NCI-H1694 treated with DMSO at 0.1 percent for 48 hours (cell line): ENCODE data around the gene NELFCD.
"Not testable (repeated sequence)": the region's sequence is repeated elsewhere in the genome, so short reads cannot be mapped to it uniquely, and the experiment has no call there.

Experiments
- DNase-seq: peaks from one replicate; lab custom pipeline; 2025; lab: John Stamatoyannopoulos, UW

Gene NELFCD

DNA sequence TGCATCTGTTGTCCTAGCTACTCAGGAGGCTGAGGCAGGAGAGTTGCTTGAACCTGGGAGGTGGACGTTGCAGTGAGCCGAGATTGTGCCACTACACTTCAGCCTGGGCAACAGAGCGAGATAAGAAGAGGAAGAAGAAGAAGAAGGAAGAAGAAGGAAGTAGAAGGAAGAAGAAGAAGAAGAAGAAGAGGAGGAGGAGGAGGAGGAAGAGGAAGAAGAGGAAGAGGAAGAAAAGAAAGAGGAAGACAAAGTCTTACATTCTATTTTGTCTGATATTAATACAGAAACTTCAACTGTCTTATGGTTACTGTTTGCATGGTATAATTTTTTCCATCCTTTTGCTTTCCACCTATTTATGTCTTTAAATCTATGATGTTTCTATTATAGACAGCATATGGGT lies 7.2 kb upstream of the NELFCD start:
- no peak for DNase-seq

DNA sequence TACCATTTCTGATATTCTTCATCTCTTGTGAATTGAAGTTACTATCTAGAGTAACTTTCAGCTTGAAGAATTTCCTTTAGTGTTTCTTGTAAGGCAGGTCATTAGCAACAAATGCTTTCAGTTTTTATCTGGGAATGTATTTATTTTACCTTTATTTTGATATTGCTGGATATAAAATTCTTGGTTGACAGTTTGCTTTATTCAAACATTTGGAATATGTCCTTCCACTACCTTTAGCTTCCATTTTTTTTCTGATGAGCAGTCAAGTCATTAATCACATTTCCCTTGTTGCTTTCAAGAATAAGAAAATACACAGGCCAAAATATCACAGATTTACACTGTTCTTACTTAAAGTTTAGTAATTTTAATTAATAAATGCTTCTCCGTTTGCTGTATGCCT lies 5.7 kb upstream of the NELFCD start:
- no peak for DNase-seq

DNA sequence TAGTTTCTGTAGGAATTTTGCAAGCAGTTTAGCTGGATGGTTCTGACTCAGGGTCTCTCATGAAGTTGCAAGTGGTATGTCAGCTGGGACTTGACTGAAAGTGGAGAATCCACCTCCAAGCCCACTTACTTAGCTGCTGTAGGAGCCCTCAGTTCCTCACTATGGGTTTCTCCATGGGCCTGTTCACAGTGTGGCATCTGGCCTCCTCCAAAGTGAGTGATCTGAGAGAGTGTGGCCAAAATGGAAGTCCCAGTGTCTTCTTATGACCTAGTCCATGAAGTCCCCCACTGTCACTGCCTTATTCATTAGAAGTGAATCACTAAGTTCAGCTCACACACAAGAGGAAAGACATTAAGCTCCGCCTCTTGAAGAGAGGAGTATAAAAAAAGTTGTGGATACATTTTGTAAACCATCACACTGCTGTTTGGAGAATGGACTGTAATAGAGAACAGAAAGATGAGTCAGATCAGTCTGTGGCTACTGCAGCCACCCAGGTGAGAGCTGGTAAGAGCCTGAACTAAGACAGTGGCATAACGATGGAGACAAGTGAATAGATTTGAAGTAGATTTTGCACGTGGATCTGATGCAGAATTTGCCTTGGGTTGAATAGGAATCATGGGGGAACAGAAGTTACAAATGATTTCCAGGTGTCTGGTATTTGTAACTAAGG lies 4.9 kb upstream of the NELFCD start:
- no peak for DNase-seq

GRCh38 chr20:58978351-58979190 lies 2.5 kb upstream of the NELFCD start:
- no peak for DNase-seq

DNA sequence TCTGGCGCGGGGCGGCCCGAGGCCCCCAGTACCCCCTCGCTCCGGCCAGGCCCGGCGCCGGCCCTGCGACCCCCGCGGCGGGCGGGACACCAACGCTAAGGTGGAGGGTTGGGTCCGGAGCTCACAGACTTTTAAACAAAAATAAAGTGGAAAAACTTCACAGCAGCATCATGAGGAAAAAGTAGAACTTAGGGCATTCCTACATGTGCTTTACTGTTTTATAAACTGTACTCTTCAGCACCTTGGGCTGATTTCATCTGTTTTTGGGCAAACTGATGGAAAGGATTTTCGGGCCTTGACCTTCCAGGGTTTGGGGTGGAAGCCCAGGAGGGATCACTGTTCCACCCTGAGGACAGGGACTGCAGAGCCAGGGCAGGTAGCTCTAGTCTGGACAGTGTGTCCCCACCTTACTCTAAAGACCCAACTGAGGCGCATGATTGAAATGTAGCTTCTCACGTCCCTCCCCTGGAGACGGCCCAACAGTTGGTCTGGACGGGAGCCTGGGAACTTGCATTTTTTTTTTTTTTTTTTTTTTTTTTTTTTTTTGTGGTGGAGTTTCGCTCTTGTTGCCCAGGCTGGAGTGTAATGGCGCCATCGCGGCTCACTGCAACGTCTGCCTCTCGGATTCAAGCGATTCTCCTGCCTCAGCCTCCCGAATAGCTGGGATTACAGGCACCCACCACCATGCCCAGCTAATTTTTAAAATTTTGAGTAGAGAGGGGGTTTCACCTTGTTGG lies 740 bp downstream of the NELFCD start:
- no peak for DNase-seq

GRCh38 chr20:58982406-58983114 lies 1.5 kb downstream of the NELFCD start:
- DNase-seq: no peak

DNA sequence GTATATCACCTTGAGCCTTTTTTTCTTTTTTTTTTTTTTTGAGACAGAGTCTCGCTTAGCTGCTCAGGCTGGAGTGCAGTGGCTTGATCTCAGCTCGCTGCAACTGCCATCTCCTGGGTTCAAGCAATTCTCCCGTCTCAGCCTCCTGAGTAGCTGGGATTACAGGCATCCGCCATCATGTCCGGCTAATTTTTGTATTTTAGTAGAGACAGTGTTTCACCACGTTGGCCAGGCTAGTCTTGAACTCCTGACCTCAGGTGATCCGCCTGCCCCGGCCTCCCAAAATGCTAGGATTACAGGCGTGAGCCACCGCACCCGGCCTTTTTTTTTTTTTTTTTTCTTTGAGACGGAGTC lies 2.0 kb downstream of the NELFCD start:
- not testable (repeated sequence) for DNase-seq

DNA sequence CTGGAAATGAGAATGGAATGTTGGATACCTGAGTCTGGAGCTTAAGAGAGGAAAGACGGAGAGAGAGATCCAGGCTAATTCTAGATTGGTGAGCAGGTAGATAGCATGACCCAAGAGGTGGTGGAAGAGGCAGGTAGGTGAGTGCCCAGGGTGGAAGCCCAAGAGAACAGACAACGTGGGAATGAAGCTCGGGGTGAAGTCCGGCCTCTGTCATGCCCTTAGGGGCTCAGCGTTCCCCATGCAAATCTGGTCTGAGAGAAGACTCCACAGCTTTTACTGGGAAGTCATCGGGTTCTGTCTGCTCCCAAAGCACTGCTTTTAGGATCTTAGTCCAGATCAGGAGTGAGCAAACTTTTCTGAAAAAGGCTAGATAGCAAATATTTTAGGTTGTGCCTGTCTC lies 3.6 kb downstream of the NELFCD start:
- DNase-seq: no peak

DNA sequence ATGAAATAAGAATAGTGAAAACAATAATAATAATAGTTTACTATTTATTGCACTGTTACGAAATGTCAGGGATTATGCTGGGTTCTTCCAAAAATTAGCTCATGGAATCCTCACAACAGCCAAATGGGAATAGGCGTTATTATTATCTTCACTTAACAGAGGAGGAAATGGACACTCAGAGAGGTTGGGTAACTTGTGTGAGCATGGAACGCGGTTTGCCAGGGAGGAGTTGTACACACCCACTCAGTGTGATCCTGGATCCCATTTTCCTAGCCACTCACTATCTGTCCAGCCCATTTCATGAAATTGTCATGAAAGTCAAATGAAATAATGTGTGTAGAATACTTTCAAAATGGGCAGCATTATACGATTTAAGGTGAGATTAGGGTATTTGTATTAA lies 4.6 kb downstream of the NELFCD start:
- DNase-seq: no peak

- no peak for DNase-seq
These were observed 5.4 kb downstream of the NELFCD start for GRCh38 chr20:58986286-58986967.

GRCh38 chr20:58986968-58987517 lies 6.0 kb downstream of the NELFCD start:
- no peak for DNase-seq

DNA sequence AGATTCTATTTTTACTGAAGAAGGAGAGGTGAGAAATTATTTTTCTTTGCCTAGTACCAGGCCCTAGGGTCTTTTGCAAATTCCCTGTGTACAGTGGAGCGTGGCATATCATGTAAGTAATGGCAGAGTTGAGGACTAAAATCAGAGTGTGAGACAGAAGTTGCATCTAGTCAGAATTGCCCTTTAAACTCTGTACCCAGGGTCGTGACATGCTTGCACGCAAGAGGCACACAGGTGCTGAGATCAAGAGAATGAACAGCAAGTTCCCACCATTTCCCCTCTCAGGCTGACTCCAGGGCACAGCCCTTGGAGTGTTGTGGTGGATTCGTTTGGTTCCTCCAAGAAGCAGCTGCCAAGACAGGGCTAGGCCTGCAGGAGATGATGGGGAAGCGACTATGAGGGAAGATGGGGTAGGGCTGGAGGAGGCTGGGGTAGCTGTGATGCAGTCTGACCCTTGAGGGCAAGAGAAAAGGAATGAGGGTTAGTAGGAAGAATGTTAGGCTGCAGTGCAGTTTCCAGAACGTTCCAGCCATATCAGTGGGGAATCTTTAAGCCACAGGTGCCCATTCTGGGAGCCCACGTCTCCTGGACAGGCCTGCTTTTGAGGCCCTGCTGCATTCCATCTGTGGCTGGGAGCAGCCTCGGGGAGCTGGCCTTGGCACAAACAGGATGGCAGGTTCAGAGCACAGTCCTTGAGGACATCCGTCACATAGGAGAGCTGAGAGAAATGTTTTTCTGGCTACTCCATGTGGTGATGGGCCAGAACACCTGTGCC lies 6.9 kb downstream of the NELFCD start:
- no peak for DNase-seq

DNA sequence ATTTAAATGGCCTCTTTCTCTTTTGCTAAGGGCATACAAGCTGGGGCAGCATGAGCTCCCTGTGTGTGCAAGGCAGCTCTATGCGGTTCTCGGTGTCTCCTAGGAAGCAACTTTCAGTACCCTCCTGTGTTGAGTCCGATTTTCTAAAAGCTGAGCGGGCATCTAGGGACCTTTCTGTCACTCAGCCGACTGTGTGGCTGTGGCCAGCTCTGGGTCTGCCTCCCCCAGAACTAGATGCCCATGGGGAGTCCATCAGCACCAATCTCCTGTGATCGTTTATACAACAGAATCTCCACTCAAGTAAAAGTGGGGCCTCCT lies 7.5 kb downstream of the NELFCD start:
- no peak for DNase-seq

DNA sequence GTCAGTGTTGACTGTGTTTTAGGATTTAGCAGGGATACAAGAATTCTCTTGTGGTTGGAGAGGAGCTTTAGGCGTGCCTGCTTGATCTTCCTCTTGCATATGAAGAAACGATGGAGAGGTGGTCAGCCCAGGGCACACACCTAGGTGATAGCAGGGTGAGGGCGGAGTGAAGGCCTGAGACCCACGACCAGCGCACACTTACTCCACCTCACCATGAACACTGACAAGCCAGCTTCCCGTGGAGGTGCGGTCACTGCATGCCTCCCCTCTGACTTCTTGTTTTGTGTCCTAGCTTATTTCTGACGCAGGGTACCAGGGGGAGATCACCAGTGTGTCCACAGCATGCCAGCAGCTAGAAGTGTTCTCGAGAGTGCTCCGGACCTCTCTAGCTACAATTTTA lies 8.1 kb downstream of the NELFCD start:
- DNase-seq: no peak

GRCh38 chr20:58990651-58991445 lies 9.8 kb downstream of the NELFCD start:
- DNase-seq: no peak

GRCh38 chr20:58991715-58992114 lies 10.7 kb downstream of the NELFCD start:
- DNase-seq: no peak

DNA sequence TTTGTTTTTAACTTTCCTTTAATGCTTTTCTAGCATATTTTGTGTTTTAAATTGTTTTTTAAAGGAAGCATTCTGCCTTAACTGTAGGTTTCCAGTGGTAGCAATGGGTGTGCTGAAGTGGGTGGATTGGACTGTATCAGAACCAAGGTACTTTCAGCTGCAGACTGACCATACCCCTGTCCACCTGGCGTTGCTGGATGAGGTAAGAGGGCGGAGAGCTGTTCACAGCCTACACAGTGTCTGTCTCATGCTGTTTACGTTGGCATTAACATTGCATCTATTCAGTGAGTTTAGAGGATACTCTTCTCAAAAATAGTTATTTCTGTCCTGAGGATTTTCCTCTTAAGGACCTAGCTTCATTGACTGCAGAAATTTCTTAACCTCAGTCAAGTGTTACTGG lies 11.9 kb downstream of the NELFCD start:
- DNase-seq: no peak

- DNase-seq: no peak
These were observed 12.5 kb downstream of the NELFCD start for GRCh38 chr20:58993332-58994248.
